Keratinocyte (primary cell): ENCODE data around the gene CLDN18. TPM values are rescaled to one million over a fixed set of nuclear protein-coding genes. Genes with fewer than 3 reads are reported as not detected.

ENCODE experiments used
- DNase-seq: peaks from one replicate; pipeline ENCODE4 v3.0.0-alpha.2; 2011; ENCODE audit warnings: low read depth, missing footprints, low spot score
- FAIRE-seq: peaks from 2 replicates; lab custom pipeline; 2011; peaks lifted over from hg19 to GRCh38; lab: Jason Lieb, UNC
- H2AFZ ChIP-seq: 2 replicates; pipeline ENCODE4 v1.6.0; 2012; ENCODE audit warnings: low read length, control low read depth, inconsistent platforms; ENCODE audit not compliant: control insufficient read depth
- H3K27ac ChIP-seq: 2 replicates; pipeline ENCODE4 v1.5.1; 2011; ENCODE audit warnings: low read length; ENCODE audit not compliant: control insufficient read depth, insufficient read depth
- H3K27me3 ChIP-seq: 3 replicates; pipeline ENCODE4 v1.6.0; 2011; ENCODE audit warnings: low read length; ENCODE audit not compliant: control insufficient read depth, insufficient read depth; ENCODE audit errors: extremely low read depth
- H3K36me3 ChIP-seq, 2 experiments: 2 replicates in 1 of 2; 3 replicates in 1 of 2; pipeline ENCODE4 v1.5.1; 2011; ENCODE audit warnings: low read length in 2 of 2, mild to moderate bottlenecking in 1 of 2; ENCODE audit not compliant: control insufficient read depth in 2 of 2, insufficient read depth in 2 of 2; ENCODE audit errors: extremely low read depth in 1 of 2
- H3K4me1 ChIP-seq: 3 replicates; pipeline ENCODE4 v1.5.1; 2011; ENCODE audit warnings: low read length; ENCODE audit not compliant: control insufficient read depth, insufficient read depth; ENCODE audit errors: extremely low read depth
- H3K4me2 ChIP-seq: 3 replicates; pipeline ENCODE4 v1.6.0; 2011; ENCODE audit warnings: low read depth, low read length; ENCODE audit not compliant: control insufficient read depth, insufficient read depth; ENCODE audit errors: extremely low read depth
- H3K4me3 ChIP-seq, 3 experiments: fragments of 200-600 bp in 1 of 3; sonication (generic) in 1 of 3; 2 replicates in 2 of 3; 3 replicates in 1 of 3; pipeline ENCODE4 v1.5.1; 2011 to 2016; ENCODE audit warnings: low read length in 3 of 3, mild to moderate bottlenecking in 3 of 3, control low read depth in 2 of 3, inconsistent platforms in 1 of 3, low read depth in 1 of 3, mixed read lengths in 1 of 3, mixed run types in 1 of 3, moderate library complexity in 1 of 3; ENCODE audit not compliant: control insufficient read depth in 2 of 3, insufficient read depth in 2 of 3; ENCODE audit errors: extremely low read depth in 1 of 3
- H3K79me2 ChIP-seq: 2 replicates; pipeline ENCODE4 v1.6.0; 2012; ENCODE audit warnings: low read length; ENCODE audit not compliant: control insufficient read depth, insufficient read depth
- H3K9ac ChIP-seq: 3 replicates; pipeline ENCODE4 v1.6.0; 2011; ENCODE audit warnings: low read length; ENCODE audit not compliant: control insufficient read depth, insufficient read depth; ENCODE audit errors: extremely low read depth
- H3K9me1 ChIP-seq: 3 replicates; pipeline ENCODE4 v1.6.0; 2011; ENCODE audit warnings: low read length; ENCODE audit not compliant: control insufficient read depth, insufficient read depth; ENCODE audit errors: extremely low read depth
- H3K9me3 ChIP-seq: 2 replicates; pipeline ENCODE4 v1.5.1; 2012; ENCODE audit warnings: low read depth, low read length; ENCODE audit not compliant: control insufficient read depth
- H4K20me1 ChIP-seq: 3 replicates; pipeline ENCODE4 v1.6.0; 2011; ENCODE audit warnings: low read length; ENCODE audit not compliant: control insufficient read depth, insufficient read depth; ENCODE audit errors: extremely low read depth
- CTCF ChIP-seq, 3 experiments: IDR thresholded peaks in 1 of 3; conservative IDR thresholded peaks in 1 of 3; optimal IDR thresholded peaks in 1 of 3; 2 replicates in 2 of 3; 3 replicates in 1 of 3; pipeline versions ENCODE3 to v1.5.1; 2011; ENCODE audit warnings: low read length in 3 of 3, mild to moderate bottlenecking in 3 of 3, moderate library complexity in 2 of 3, control low read depth in 1 of 3, inconsistent platforms in 1 of 3; ENCODE audit not compliant: insufficient read depth in 2 of 3; ENCODE audit errors: extremely low read depth in 1 of 3
- EZH2 ChIP-seq: IDR thresholded peaks from one replicate; pipeline ENCODE4 v1.6.1; 2012; ENCODE audit warnings: inconsistent platforms, mild to moderate bottlenecking, low read length, moderate library complexity
- dilution Hi-C: fragments of 300-500 bp; cut with MboI; formaldehyde crosslinking; loops from one replicate; pipeline ENCODE4 v1.7.0; 2020; ENCODE audit warnings: low sequenced_read_pairs; ENCODE audit not compliant: extremely low pct_ligation_motif_present
- polyA plus RNA-seq, 5 experiments: library from polyadenylated mRNA; depleted of rRNA in 3 of 5; stranded (reverse) in 3 of 5; stranded (forward) in 1 of 5; unstranded in 1 of 5; fragments of >200 nt; gene quantifications; 1 replicate in 1 of 5; 2 replicates in 3 of 5; 3 replicates in 1 of 5; pipeline versions ENCODE4 v1.2.1 to v1.2.3, GENCODE V29; 2011 to 2012; ENCODE audit warnings: missing spikeins in 2 of 5, low read depth in 1 of 5, low replicate concordance in 1 of 5

The CLDN18 gene
- polyA plus RNA-seq, 1 donor (not counting 4 experiments of a cell fraction or from before 2014, with no cell fraction given): not detected

GRCh38 chr3:138007898-138008297 lies 2.1 kb upstream of the CLDN18 start:
- H3K27me3 ChIP-seq: no peaks in the 10 kb centered on the region
- dilution Hi-C loops: no loop called here
- no peak for FAIRE-seq

DNA sequence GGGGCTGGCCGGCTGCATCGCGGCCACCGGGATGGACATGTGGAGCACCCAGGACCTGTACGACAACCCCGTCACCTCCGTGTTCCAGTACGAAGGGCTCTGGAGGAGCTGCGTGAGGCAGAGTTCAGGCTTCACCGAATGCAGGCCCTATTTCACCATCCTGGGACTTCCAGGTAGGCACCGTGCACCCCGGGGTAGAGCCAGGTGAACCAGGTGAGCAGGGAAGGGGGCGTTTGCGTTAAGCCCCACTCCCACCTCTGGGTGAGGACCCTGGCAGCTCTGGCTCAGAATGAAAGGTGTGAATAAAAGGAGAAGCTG lies 267 bp downstream of the CLDN18 start:
- Histone ChIP-seq H3K79me2 (no peaks in the 10 kb centered on the region), H3K27me3 (no peaks in the 10 kb centered on the region), H2AFZ (no peak overlapping the region), H3K9ac (no peak overlapping the region), H3K4me1 (no peaks in the 10 kb centered on the region), H3K36me3 (no peaks in the 10 kb centered on the region), H3K4me2 (no peak overlapping the region), H3K4me3 (no peak overlapping the region), H4K20me1 (no peaks in the 10 kb centered on the region), H3K9me3 (no peaks in the 10 kb centered on the region), H3K27ac (no peak overlapping the region), H3K9me1 (no peaks in the 10 kb centered on the region)
- DNase-seq (no peak), FAIRE-seq (no peak)
- dilution Hi-C loops: no loop called here
- no peak for TF ChIP-seq EZH2
- TF ChIP-seq CTCF (optimal IDR thresholded peaks at IDR 0.05 in 1 of 3, IDR thresholded peaks at IDR 0.05 in 1 of 3, conservative IDR thresholded peaks at IDR 0.05 in 1 of 3; ENCODE audit: extremely low read depth in 1 of 3, insufficient read depth in 2 of 3, low read length in 3 of 3): no peak

More at GRCh38 chr3:138007898-138008297, 2.1 kb upstream of the CLDN18 start:
- no peaks in the 10 kb centered on the region for H3K36me3 ChIP-seq
- TF ChIP-seq CTCF (optimal IDR thresholded peaks at IDR 0.05 in 1 of 3, IDR thresholded peaks at IDR 0.05 in 1 of 3, conservative IDR thresholded peaks at IDR 0.05 in 1 of 3; ENCODE audit: extremely low read depth in 1 of 3, insufficient read depth in 2 of 3, low read length in 3 of 3): no peak
- no peak overlapping the region for H2AFZ ChIP-seq
- no peaks in the 10 kb centered on the region for H3K4me1 ChIP-seq
- no peak overlapping the region for H3K27ac ChIP-seq
- no peak overlapping the region for H3K4me2 ChIP-seq
- H3K79me2 ChIP-seq: no peaks in the 10 kb centered on the region
- H3K9me3 ChIP-seq: no peaks in the 10 kb centered on the region
- H3K9me1 ChIP-seq: no peaks in the 10 kb centered on the region
- no peak for DNase-seq
- no peak overlapping the region for H3K4me3 ChIP-seq
- no peak overlapping the region for H3K9ac ChIP-seq
- no peaks in the 10 kb centered on the region for H4K20me1 ChIP-seq
